GM12873 (cell line): ENCODE data around the gene HCFC2.

Source experiments
- TF ChIP-seq, protein P1 (sequence below): IDR thresholded peaks from 2 replicates; pipeline ENCODE4 v1.5.1; 2012; ENCODE audit warnings: low read depth, mild to moderate bottlenecking, moderate library complexity, low read length, control low read depth; ENCODE audit not compliant: insufficient read depth; ENCODE audit errors: missing control alignments

Gene HCFC2

GRCh38 chr12:104054681-104055346, 9.5 kb upstream of the HCFC2 start:
- TF ChIP-seq, protein P1, sequence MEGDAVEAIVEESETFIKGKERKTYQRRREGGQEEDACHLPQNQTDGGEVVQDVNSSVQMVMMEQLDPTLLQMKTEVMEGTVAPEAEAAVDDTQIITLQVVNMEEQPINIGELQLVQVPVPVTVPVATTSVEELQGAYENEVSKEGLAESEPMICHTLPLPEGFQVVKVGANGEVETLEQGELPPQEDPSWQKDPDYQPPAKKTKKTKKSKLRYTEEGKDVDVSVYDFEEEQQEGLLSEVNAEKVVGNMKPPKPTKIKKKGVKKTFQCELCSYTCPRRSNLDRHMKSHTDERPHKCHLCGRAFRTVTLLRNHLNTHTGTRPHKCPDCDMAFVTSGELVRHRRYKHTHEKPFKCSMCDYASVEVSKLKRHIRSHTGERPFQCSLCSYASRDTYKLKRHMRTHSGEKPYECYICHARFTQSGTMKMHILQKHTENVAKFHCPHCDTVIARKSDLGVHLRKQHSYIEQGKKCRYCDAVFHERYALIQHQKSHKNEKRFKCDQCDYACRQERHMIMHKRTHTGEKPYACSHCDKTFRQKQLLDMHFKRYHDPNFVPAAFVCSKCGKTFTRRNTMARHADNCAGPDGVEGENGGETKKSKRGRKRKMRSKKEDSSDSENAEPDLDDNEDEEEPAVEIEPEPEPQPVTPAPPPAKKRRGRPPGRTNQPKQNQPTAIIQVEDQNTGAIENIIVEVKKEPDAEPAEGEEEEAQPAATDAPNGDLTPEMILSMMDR = no peak

- TF ChIP-seq, protein P1 = no peak
Observed at GRCh38 chr12:104055686-104056388, 8.5 kb upstream of the HCFC2 start.

- TF ChIP-seq, protein P1 = no peak
Observed at GRCh38 chr12:104056419-104056972, 7.8 kb upstream of the HCFC2 start.

GRCh38 chr12:104057771-104058197, 6.5 kb upstream of the HCFC2 start:
- TF ChIP-seq, protein P1 = peak; percentile 68

- TF ChIP-seq, protein P1 = no peak
Observed at GRCh38 chr12:104058802-104059201, 5.5 kb upstream of the HCFC2 start.

DNA sequence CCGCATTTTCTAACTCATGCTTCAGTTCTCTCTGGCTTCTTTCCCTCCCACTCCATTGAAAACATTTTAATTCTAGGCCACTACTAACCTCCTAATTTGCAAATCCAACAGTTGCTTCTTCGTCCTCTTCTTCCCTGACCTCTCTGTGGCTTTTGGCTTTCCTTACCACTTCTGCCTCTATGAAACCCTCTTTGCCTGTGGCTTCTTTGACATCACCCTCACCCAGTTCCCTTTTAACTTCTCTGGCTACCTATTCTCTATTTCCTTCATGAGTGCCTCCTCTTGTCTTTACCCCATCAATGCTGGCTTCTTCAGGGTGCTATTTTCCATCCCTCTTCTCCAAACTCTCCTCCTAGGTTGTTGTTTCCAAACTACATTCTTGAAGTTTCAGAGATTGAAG, 4.4 kb upstream of the HCFC2 start:
- TF ChIP-seq, protein P1 = no peak

- TF ChIP-seq, protein P1 = no peak
Observed at GRCh38 chr12:104060791-104061190, 3.5 kb upstream of the HCFC2 start.
